ENCODE results near the gene OR6F1.
A peak's percentile ranks its signal among the peaks of the same experiment; 100 is the strongest.
"Not testable (repeated sequence)": the region's sequence is repeated elsewhere in the genome, so short reads cannot be mapped to it uniquely, and the experiment has no call there.

The OR6F1 gene

GRCh38 chr1:247716546-247716945, at the start of gene OR6F1:
OR6F1 (minus strand) TSS chr1:247716646; CDS start chr1:247712755, 3,891 bp downstream.
- DNase-seq: no peak

DNA sequence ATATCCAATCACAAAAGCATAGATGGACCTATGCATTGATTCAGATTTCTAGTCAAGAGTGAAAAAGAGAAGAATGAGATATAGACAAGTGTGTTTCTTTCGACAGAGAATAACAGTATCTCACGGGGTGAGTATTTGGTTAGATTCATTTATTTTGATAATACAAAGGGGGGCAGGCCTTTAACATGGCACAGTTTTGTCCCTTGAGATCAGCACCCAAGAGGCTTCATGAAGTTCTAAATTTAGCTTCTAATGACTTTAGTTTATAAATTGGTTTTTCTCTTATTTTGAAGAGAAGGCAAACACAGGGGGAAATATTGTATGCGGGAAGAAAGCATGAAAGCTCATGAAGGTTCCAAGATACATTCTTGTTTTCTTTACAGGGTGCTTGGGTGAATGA, 44.0 kb upstream of the OR6F1 start, which contains the start of gene OR1C1:
OR1C1 (minus strand) TSS at position 101 of the 400 bp plus-strand sequence. CDS start 2,150 bp downstream, outside the sequence.
- DNase-seq: no peak

DNA sequence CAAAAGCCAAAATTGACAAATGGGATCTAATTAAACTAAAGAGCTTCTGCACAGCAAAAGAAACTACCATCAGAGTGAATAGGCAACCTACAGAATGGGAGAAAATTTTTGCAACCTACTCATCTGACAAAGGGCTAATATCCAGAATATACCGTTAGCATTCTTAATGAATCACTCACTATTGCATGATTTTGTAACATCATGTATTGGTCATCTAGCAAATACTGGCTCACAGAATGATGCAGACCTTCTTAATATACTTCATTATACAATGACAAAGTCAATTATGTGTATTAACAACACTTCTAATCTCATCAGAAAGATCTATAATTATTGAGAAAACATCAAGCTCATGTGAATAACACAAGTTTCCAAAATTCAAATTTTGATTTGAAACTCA, 37.9 kb upstream of the OR6F1 start:
- not testable (repeated sequence) for DNase-seq

GRCh38 chr1:247749870-247750269, 33.4 kb upstream of the OR6F1 start:
- no peak for DNase-seq

- DNase-seq: no peak
Observed at GRCh38 chr1:247748041-247748440, 31.6 kb upstream of the OR6F1 start, which contains the start of gene OR14A2. OR14A2 (minus strand) TSS chr1:247748141.

- DNase-seq: no peak
Observed at GRCh38 chr1:247747616-247748015, 31.2 kb upstream of the OR6F1 start.

- no peak for DNase-seq
Observed at GRCh38 chr1:247746391-247746935, 30.0 kb upstream of the OR6F1 start.

GRCh38 chr1:247742215-247742760, 25.8 kb upstream of the OR6F1 start:
- not testable (repeated sequence) for DNase-seq

- DNase-seq: no peak
Observed at GRCh38 chr1:247741756-247742155, 25.3 kb upstream of the OR6F1 start.

GRCh38 chr1:247740721-247741120, 24.3 kb upstream of the OR6F1 start:
- no peak for DNase-seq

GRCh38 chr1:247738315-247738714, 21.9 kb upstream of the OR6F1 start, which contains the start of gene OR14K1:
OR14K1 (plus strand) TSS chr1:247738615; CDS start chr1:247738615, 0 bp downstream.
- DNase-seq: no peak

DNA sequence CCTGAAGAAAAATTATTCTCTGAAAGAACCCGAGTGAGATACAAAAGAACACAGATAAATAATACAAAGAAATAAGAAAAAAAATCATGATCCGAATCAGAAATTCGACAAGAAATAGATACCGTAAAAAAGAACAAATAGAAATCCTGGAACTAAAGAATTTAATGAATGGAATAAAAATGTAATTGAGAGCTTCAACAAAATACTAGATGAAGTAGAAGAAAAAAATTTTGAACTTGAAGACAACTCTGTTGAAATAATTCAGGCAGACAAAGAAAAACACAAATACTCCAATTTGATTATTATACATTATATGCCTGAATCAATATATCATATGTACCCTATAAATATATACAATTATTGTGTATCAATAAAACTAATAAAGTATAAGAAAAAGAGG, 4.8 kb upstream of the OR6F1 start:
- DNase-seq: no peak

DNA sequence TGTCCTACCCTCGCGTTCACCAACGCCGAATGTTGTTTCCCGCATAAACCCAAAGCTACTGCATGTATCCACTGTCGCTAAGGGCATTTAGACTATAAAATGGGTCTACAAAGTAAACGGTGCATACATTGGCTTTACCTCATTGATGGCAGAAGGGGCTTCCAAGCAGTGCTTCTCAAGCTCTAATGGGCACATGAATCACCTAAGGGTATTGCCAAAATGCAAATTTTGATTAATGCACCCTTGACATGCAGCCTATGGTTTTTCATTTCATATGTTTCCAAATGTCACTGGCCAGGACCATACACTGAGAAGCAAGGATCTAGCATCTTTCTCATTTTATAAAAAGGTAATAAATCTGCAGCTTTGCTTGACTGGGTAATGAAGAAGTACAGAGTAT, 2.7 kb downstream of the OR6F1 start:
- DNase-seq: no peak

DNA sequence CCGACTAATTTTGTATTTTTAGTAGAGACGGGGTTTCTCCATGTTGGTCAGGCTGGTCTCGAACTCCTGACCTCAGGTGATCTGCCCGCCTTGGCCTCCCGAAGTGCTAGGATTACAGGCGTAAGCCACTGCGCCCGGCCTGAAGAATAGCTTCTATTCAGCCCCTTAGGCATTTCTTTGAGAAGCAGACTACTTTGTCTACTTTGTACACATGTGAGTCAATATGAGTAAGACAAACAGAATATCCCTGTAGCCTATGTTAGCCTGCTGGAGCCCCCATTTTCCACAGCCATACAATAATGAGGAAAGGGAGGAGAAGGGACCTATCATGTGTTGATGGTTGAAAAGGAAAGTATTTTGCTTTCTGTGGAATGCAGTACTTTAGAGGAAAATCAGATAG, 5.8 kb downstream of the OR6F1 start:
- DNase-seq: not testable (repeated sequence)

GRCh38 chr1:247701338-247701737, 15.1 kb downstream of the OR6F1 start:
- no peak for DNase-seq

DNA sequence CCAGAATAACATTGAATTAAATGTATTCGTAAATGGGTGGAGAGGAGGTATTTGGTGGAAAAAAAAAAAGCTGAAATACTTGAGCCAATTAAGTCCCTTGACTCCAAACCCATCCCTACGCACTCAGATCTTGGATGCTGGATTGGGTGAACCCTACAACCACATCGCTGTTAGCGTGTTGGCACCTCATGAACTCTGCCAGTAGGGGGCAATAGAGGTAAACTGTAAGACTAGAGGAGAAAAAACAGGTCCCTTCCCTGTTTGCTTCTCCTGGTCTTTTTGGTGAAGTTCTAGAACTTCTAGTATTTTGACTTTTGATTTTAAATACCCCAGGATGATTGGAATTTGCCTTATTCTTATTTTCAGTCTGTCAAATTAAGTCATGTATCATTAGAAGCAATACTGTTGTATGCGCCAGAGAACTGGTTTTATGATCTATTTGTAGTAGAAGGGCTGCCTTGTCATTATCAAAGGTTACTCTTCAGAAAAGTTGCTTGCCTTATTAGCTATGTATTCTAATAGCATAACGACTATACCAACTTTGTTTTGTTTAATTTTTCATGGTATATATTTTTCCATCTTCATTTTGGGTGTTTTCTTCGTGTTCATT, 35.1 kb downstream of the OR6F1 start:
- DNase-seq: peak; percentile 46

DNA sequence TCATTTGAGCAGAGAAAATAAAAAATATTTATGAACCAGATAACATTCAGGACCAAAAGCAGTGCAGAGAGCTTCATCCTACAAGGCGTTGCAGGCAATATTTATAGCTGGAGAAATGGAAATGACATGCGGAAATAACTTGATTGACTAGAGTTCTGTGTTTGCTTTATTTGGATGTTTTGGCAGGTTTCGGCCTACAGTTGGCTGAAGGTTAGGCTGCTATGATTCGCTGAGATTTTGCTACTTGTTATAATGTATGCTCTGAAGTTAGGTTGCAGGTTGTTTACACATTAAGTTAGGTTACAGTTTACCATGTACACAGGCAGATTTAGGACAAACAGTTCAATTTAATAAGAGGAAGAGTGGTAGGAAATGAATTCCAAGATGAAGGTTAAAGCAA, 36.3 kb downstream of the OR6F1 start:
- DNase-seq: no peak

DNA sequence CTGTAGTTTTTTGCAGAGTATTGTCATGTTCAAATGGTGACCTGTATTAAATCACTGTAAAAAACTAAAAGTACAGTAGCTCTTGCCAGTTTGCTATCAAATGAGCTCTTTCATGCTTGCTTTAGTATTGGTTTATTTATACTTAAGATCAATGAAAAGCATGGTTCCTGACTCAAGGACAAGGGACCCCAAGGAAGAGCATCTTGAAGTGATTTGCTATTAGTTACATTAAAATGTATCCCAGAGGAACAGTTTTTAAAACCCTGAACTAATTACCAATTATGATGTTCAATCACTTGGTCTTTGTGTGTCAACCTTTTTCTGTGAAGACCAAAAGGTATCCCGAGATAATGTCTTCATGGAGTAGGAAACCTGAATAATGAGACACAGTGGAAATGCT, 36.8 kb downstream of the OR6F1 start, which contains the start of gene OR13G1:
OR13G1 (minus strand) TSS at position 101 of the 400 bp plus-strand sequence. CDS start 6,698 bp downstream, outside the sequence.
- DNase-seq: no peak

DNA sequence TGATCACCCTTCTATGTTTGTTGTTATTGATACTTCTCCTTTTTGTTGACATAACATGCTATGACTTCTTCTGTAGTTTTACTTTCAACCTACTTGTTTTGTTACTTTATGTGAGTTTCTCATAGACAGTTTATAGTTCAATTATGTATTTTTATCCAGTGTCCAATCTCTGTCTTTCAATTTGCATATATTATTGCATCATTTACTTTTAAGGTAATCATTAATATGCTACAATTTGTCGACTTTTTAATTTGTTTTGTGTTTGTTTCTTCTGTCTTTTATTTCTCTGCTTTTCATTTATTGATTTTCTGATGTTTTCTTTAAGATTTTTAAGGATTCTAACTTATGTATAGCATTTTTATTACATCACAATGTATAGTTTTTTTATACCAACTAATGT, 47.2 kb downstream of the OR6F1 start:
- DNase-seq: no peak
